ENCODE results near the gene TFDP1.

The TFDP1 gene, protein sequence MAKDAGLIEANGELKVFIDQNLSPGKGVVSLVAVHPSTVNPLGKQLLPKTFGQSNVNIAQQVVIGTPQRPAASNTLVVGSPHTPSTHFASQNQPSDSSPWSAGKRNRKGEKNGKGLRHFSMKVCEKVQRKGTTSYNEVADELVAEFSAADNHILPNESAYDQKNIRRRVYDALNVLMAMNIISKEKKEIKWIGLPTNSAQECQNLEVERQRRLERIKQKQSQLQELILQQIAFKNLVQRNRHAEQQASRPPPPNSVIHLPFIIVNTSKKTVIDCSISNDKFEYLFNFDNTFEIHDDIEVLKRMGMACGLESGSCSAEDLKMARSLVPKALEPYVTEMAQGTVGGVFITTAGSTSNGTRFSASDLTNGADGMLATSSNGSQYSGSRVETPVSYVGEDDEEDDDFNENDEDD

DNA sequence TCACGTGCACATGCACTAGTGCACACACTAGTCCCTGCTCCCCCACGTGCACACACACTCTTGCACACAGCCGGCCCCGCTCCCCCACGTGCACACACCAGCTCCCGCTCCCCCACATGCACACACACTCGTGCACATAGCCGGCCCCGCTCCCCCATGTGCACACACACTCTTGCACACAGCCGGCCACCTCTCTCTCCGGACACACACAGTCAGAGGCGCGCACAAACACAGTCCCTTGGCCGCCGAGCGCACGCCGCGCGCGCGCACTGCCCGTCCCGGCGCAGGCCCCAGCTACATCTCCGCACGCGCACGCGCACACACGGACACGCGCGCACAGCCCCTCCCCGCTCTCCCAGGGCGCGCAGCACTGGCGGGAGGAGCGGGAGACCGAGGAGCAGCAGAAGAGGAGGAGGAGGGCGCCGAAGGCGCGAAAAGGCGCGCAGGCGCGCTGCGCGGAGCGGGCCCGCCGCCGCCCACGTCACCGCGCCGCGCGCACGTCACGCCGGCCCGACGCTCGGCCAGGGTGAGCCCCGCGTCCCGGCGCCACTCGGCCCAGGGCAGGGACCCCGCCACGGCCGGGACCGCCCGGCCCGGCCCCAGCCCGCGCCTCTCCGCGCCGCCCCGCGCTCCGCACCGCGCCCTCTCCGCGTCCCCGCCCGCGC, at the start of gene TFDP1:
Gene TFDP1, plus strand, starts transcription at position 549 of the 665 bp plus-strand sequence. CDS start 1,085 bp downstream, outside the sequence.
- DNase-seq = peak; percentile 31 to 35

DNA sequence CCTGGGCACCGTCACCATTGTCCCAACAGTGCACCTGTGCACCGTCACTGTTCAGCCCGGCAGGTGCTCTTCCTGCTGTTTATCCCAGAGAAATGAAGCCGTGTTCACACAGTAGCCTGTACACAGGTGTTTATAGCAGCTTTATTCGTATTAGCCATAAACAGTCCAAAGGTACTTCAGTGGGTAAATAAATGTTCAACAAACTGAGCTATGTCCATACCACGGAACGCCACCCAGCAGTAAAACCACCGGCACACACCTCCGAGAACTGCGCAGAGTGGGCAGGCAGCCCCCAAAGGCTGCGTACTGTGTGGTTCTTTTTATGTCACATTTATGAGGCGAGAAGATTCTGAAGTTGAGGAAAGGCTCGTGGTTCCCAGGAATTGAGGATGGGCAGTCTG, 49.2 kb upstream of the TFDP1 start:
- DNase-seq = no peak

DNA sequence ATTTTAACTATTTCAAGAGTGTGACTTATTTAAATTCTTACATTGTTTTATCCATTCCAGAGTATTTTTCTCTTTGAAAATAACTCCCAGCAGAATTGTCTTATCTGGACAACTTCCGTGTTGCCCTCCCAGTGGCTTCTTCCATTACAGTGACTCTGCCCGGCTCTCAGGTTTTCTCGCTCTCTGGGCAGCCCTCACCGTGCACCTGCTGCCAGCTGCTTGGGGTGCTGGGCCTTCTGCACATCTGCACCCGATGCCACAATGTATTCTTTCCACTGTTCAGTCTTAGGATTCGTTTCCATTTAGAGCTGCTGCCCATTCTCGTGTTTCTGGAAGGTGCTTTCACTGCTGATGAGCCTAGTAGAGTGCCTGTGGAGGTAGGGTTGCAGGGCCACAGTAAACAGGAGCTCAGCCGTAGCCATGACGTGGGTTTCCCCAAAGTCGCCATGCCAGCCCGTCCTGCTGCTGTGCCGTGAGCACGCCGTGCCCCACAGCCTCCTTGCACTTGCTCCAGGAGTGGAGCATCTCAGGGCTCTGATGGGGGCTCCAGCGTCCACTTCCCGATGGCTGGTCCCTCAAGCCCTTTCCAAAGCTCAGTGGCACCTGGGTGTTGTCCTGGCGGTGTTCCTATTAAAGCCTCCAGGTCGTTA, 48.0 kb upstream of the TFDP1 start:
- no peak for DNase-seq

DNA sequence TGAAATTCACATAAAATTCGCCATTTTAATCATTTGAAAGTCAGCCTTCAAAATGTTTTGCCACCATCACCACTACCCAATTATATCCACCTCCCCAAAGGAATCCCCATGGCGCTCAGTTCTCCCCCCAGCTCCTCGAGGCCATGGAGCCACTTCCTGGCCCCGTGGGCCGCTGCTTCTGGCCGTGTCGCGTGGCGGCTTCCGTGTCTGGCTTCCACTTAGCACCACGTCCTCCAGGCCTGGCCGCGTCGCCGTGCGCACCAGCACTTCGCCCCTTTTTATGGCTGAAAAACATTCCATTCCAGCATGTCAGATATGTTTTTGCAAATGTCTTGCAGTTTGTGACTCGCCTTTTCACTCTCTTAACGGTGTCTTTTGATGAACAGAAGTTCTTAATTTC, 47.3 kb upstream of the TFDP1 start:
- DNase-seq = no peak

DNA sequence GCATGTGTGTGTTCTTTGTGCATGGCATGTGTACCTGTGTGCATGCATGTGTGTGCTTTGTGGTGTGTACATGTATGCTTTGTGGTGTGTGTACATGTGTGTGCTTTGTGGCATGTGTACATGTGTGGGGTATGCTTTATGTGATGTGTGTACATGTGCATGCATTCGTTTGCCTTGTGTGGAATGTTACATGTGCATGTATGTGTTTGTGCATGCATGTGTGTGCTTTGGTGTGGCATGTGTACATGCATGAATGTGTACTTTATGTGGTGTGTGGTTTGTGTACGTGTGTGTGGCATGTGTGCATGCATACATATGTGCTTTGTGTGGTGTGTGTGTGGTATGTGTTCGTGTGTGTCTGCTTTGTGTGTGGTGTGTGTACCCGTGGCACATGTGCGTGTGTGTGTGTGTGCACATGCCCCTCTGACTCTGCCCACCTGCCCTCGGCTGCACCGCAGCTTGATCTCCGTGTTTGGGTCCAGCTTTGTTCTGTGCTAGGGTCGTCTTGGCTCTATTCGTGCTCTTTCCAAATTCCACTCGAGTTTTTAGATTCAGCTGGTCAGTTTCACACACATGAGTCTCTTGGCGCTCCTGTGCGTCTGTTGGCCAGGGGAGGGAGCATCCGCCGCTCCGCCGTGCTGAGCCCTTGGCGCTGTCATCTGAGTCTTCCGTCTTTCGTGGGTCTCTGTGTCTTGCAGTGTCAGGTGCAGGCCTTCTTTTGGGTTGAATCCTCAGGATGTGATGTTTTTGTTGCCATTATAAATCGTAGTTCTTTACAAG, 46.5 kb upstream of the TFDP1 start:
- DNase-seq = no peak

DNA sequence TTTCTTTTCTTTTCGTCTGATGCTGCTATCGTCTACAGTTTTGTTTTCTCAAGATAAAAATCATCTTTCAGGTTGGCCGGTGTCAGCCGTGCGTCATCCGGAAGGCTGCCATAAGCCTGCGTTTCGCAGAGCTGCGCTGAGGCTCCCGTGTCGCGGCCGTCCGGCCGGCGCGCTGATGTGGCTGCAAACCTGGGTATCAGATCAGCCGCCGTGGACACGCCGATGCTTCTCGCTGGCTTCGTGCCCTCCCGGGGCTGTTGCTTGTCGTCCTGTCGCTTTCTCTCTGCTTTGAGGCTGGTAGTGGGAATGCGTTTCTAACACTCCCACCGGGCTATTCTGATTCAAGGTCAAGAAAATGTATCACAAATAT, 45.9 kb upstream of the TFDP1 start:
- no peak for DNase-seq

DNA sequence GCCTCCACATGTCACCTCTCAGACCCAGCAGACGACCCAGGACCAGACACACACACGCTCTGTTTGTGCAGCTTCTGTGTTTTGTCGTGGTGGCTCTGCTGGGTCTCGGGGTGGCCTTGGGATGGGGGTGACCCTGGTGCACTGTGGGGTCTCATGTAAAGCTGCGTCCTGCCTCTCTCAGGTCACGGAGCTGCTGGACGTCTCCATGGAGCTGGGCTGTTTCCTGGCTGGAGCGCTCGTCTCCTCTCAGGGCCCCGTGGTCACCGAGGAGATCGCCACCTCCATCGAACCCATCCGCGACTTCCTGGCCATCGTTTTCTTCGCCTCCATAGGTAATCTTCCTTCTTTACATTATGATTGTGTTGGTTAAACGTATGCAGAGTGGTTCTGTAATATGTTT, 45.4 kb upstream of the TFDP1 start:
- DNase-seq = no peak

DNA sequence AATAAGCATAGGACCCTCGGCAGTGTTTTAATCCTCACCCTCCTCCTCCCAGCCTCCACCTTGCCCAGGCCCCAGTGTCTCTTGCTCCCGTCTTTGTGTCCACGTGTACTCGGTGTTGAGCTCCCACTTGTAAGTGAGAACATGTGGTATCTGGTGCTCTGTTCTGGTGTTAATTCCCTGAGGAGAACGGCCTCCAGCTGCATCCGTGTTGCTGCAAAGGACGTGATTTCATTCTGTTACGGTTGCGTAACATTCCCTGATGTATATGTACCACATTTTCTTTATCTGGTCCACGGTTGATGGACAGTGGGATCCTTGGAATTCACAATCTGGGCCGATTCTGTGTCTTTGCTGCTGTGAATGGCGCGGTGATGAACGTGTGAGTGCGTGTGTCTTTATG, 44.7 kb upstream of the TFDP1 start:
- no peak for DNase-seq

DNA sequence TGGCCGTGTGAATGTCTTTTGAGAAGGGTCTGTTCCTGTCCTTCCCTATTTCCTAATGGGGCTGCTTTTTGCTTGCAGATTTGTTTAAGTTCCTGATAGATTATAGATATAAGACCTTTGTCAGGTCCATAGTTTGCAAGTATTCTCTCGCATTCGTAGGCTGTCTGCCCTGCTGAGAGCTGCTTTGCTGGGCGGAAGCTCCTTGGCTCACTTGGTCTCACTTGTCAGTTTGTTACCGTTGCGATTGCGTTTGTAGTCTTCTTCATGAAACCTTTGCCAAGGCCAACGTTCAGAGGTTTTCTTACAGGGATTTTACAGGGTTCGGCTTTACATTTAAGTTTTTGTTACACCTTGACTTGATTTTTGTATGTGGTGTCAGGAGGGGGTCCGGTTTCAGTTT, 44.0 kb upstream of the TFDP1 start:
- DNase-seq = no peak

DNA sequence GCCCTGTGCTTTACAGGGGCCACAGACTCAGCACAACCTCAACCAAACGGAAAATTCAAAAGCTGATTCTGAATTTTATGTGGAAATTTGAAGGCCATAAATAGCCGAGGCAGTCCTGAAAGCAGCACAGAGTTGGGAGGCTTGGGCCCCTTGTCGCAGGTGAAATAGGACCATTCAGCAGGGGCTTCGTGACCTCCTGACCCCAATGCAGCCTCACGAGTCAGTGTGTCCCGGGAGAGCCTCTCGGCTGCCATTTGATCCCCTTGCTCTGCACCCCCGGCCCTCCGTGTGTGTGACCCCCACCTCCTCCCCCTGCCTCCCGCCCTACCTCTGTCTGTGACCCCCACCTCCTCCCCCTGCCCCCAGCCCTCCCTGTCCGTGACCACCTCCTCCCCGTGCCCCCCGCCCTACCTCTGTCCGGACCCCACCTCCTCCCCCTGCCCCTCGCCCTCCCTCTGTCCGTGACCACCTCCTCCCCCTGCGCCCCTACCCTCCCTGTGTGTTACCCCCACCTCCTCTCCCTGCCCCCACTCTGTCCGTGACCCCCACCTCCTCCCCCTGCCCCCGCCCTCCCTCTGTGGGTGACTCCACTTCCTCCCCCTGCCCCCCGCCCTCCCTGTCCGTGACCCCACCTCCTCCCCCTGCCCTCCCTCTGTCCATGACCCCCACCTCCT, 41.7 kb upstream of the TFDP1 start:
- no peak for DNase-seq

DNA sequence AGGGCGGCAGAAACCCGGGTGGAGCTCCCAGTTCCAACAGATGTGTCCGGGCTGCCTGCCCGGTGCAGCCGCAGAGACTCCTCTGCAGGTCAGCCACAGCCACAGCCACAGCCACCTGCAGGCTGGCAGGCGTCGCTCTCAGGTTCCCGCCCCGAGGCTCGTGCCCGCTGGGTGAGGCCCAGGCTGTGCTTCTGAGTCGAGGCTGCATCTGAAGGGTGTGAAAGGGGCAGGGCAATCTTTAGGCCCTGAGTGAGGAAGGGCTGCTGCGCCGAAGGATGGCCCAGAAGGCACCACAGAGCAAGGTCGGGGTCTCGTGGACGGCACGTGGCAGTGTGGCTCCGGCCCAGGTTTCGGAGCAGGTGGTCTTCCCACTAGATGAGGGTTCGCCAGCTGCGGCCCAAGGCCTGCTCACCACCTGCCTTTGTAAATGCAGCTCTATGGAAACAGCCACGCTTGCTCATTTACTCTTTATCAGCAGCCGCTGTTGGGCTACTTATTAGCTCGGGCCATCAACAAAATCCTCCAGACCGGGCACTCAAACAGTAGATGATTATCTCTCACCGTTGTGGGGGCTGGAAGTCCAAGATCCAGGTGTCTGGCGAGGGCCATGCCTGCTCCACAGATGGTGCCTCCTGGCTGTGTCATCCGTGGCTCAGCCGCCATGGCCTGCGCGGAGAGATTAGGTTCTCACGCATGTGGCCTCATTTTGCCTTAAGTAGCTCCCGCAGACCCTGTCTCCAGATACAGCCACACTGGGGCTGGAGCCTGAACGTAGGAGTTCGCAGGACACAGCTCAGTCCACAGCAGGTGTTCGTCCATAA, 40.3 kb upstream of the TFDP1 start:
- DNase-seq = no peak

DNA sequence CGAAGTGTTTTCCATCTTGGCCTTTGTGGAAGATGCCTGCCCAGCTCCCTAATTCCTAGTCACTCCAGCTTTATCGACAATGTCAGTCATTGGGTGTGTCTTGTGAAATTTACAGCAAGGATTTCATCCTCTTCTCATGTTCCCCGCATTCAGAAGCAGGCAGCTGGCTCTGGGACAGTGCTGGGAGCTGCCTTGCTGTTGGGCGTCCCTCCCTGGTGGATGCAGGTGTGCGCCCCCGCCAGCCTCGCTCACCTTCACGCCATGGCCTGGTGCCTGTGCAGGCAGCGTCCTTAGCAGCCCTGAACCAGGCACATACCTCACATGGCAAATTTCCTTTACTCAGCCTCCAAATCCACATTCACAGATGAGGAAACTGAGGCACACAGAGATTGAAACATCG, 39.7 kb upstream of the TFDP1 start:
- DNase-seq = no peak

DNA sequence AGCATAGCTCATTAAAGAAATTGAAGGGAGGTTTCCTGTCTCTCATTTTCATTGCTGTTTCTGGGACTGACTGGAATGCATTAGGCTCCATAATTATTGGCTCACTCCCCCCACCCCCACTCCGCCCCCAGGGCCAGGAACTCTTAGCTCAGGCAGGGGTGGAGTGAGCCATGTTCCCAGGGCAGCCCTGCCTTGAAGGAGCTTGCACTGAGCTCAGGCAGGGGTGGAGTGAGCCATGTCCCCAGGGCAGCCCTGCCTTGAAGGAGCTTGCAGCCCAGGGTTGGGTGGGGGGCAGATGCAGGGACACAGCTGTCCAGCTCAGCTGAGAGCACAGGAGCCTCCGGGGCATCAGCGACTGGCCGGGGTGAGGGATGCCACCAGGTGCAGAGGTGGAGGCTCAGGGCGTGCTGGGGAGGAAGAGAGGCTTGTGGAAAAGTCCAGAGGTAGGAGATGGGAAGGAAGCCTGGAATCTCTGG, 39.1 kb upstream of the TFDP1 start:
- DNase-seq = no peak

DNA sequence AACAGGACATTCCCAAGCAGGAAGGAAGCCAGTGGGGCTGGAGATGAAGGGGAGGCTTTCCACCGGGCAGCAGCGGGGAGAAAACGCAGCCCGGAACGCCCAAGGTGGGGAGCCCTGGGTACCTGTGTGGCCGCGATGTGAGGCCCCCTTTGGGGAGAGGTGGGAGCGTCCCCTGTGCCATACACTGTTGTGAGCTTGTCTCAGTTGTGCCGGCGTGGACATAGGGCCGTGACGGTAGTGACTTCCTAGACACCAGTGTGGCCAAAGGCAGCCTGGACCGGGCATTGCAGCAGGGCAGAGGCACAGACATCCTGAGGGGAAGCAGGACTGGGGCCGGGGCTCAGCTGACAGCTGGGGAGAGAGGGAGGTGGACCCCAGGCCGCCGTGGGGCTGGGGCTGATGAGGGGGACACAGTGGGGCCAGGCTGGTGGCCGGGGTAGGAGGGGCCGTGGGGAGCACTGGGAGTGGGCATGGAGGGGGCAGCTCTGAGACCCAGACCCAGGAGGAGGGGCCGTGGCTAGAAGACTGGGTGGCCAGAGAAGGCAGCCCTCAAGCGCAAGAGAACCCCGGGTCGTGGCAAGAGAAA, 38.5 kb upstream of the TFDP1 start:
- no peak for DNase-seq

DNA sequence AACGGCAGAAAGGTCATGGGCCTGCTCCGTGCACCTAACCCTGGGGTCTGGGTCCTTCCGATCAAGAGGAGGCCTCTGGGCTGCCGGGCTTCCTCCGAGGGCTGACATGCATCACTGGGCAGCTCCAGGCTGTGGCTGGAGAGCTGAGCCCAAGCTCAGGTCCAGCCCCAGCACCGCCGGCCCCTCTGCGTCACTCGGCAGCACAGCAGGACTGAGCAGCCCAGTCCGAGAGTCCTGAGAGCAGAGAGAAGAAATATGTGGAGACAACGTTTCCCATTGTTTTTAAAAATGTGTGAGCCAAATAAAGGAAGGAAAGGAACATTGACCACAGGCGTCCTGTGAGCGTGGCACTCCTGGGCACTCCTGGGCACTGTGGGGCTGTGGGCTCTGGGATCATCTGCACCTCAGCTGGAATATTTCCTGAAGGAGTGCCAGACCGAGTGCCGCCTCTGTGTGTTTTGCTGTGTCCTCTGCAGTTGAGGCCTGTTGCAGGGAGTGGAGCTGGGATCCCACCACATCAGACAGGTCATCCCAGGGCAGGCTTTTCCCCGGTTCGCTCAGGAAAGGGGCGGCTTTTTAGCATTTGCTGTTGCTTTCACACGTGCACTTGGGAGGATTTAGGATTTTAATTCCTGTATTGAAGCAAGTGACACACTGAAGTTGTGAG, 37.8 kb upstream of the TFDP1 start:
- DNase-seq = no peak

DNA sequence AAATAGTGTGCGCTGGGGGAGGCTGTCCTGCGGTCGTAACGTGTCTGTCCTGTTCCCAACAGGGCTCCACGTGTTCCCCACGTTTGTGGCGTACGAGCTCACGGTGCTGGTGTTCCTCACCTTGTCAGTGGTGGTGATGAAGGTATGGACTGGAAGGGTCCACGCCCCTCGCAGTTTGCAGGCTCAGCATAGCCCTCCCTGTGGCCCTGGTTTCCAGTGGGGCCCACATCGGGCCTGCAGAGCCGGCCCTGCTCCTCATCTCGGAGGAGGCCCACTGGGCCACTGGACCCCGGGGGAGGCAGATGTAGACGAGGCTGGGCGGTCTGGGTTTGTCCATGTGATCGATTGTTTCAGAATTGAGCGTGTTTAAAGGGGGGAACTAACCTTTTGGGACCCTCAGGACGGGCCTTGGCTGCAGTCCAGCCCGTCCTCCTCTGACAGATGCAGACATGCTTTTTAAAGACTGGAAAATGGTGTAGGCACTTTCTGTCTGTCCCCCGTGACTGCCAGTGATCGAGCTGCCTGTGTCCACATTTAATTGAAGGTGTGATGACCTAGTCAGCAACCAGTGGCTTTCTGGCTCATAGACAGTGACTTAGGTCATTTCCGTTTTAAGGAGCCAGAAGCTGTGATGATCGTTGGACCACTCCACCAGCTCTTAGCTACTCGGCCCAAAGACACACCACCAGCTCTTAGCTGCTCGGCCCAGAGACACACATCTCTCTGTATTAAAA, 37.1 kb upstream of the TFDP1 start:
- DNase-seq = no peak

DNA sequence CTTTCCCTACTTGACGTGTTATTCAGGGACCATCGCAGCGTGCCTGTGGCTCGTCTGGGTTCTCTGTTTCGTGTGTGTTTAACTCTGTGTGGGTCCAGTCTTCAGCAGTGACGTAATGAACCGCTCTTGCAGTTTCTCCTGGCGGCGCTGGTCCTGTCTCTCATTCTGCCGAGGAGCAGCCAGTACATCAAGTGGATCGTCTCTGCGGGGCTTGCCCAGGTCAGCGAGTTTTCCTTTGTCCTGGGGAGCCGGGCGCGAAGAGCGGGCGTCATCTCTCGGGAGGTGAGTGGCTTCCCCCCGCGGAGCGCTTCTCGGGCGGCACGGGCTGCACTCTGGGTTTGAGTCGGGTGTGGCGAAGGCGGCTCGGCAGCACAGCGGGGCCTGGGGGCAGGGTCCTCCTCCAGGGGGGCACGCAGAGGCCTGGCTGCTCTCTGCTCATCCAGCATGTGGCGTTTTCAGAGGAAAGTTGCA, 36.3 kb upstream of the TFDP1 start:
- no peak for DNase-seq

DNA sequence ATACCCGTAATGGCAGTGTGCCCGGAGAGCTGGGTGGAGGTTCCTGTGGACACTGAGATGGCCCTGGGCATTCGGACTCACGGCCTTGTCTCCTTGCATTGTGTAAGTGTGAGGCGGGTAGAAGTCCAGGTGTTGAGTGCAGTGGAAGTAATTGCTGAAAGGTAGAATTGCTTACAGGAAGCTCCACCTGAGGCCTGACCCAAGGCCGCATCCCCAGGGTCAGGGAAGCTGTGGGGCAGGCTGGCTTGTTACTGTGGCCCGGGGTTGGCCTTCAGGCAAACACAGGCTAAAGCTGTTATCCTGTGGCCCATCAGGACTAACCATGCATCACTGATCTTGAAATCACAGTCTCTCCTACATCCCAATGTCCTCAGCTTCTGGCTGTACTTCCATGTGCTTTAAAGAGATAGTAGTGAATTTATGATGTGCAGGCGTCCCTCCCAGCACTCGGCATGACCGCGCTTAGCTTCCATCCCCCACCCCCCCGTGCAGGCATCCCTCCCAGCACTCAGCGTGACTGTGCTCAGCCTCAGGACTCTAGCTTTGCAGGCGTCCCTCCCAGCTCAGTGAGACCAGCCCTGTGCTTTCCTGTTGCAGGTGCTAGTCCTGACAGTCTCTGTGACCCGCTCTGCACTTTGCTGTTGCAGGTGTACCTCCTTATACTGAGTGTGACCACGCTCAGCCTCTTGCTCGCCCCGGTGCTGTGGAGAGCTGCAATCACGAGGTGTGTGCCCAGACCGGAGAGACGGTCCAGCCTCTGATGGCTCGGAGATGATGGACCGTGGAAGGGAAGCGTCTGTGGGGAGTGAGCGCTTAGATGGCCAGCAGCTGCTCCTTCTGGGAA, 35.6 kb upstream of the TFDP1 start:
- no peak for DNase-seq

DNA sequence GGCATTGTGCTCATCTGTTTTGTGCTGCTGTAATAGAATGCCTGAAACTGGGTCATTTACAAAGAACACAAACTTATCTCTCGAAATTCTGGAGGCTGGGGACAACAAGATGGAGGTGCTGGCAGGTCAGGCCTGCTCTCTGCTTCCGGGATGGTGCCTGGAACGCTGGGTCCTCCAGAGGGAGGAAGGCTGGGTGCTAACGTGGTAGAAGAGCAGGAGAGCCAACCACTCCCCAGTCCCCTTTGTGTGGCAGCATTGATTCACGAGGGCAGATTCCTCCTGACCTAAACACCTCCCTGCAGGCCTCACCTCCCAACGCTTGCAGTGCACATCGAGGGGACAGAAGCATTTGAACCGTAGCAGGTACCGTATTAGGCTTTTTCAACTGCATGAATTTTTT, 34.1 kb upstream of the TFDP1 start:
- DNase-seq = no peak

Measured in activated CD4-positive, alpha-beta T cell treated with anti-CD3 and anti-CD28 coated beads, Interleukin-2, amount 50 U/mL, for 4 hours (primary cell).